NCI-H446 (cell line): ENCODE results near the gene CX3CL1.

ENCODE experiments used
- DNase-seq, 2 experiments: peaks; one replicate each; lab custom pipeline; 2025; lab: John Stamatoyannopoulos, UW

Gene CX3CL1

GRCh38 chr16:57405097-57405496, 32.8 kb downstream of the CX3CL1 start:
- no peak for DNase-seq

GRCh38 chr16:57406881-57407280, 34.6 kb downstream of the CX3CL1 start:
- no peak for DNase-seq

GRCh38 chr16:57407521-57408353, 35.4 kb downstream of the CX3CL1 start:
- DNase-seq = no peak

GRCh38 chr16:57409065-57409464, 36.8 kb downstream of the CX3CL1 start:
- no peak for DNase-seq

- DNase-seq = no peak
Observed at GRCh38 chr16:57409870-57410587, 37.7 kb downstream of the CX3CL1 start.

GRCh38 chr16:57411362-57411976, 39.2 kb downstream of the CX3CL1 start:
- DNase-seq = no peak

- DNase-seq = no peak
Observed at GRCh38 chr16:57412584-57412983, 40.3 kb downstream of the CX3CL1 start.

GRCh38 chr16:57413301-57413730, 41.0 kb downstream of the CX3CL1 start:
- no peak for DNase-seq

GRCh38 chr16:57413733-57414132, 41.4 kb downstream of the CX3CL1 start:
- no peak for DNase-seq

GRCh38 chr16:57416084-57416483, 43.8 kb downstream of the CX3CL1 start:
- DNase-seq = no peak

- no peak for DNase-seq
Observed at GRCh38 chr16:57419506-57419905, 47.2 kb downstream of the CX3CL1 start.

GRCh38 chr16:57422026-57422944, 50.0 kb downstream of the CX3CL1 start:
- peak in 1 of 2 experiments; percentile 39 for DNase-seq

- DNase-seq = no peak
Observed at GRCh38 chr16:57423152-57423551, 50.9 kb downstream of the CX3CL1 start.

GRCh38 chr16:57424583-57424982, 52.3 kb downstream of the CX3CL1 start:
- DNase-seq = no peak

- no peak for DNase-seq
Observed at GRCh38 chr16:57426356-57426755, 54.1 kb downstream of the CX3CL1 start.

GRCh38 chr16:57427307-57427706, 55.0 kb downstream of the CX3CL1 start:
- no peak for DNase-seq

- DNase-seq = no peak
Observed at GRCh38 chr16:57427824-57428223, 55.5 kb downstream of the CX3CL1 start.

- DNase-seq = no peak
Observed at GRCh38 chr16:57430955-57431354, 58.7 kb downstream of the CX3CL1 start.

- DNase-seq = no peak
Observed at GRCh38 chr16:57432505-57432904, 60.2 kb downstream of the CX3CL1 start.

- no peak for DNase-seq
Observed at GRCh38 chr16:57432989-57433388, 60.7 kb downstream of the CX3CL1 start.

- no peak for DNase-seq
Observed at GRCh38 chr16:57434003-57434402, 61.7 kb downstream of the CX3CL1 start.
